Ovary (tissue), 9 donors: ENCODE results near the gene TMEM232. TPM values are rescaled to one million over a fixed set of nuclear protein-coding genes. Genes with fewer than 3 reads are reported as not detected.

Source experiments
- DNase-seq, 5 donors: peaks; one replicate each; pipeline ENCODE4 v3.0.0-alpha.2; 2019 to 2020
- H3K27ac ChIP-seq, 2 donors: fragments of 200-600 bp; one replicate each; pipeline versions ENCODE4 v1.5.1 to v1.8.0; 2019 to 2022
- H3K27me3 ChIP-seq: fragments of 200-600 bp; one replicate; pipeline ENCODE4 v1.8.0; 2022
- H3K36me3 ChIP-seq: fragments of 200-600 bp; sonication (generic); one replicate; pipeline ENCODE4 v1.5.1; 2019
- H3K4me1 ChIP-seq: one replicate; pipeline ENCODE4 v1.8.1; 2013; ENCODE audit warnings: mild to moderate bottlenecking, moderate library complexity; ENCODE audit not compliant: insufficient read depth
- H3K4me3 ChIP-seq: fragments of 200-600 bp; sonication (generic); one replicate; pipeline ENCODE4 v1.5.1; 2017
- H3K9me3 ChIP-seq, 2 donors: fragments of 200-600 bp in 1 of 2; sonication (generic) in 1 of 2; one replicate each; pipeline versions ENCODE4 v1.5.1 to v1.8.1; 2013 to 2019; ENCODE audit warnings: mild to moderate bottlenecking in 1 of 2, moderate library complexity in 1 of 2
- CTCF ChIP-seq, 3 donors: fragments of 450-650 bp in 2 of 3; fragments of 200-600 bp in 1 of 3; IDR thresholded peaks; one replicate each; pipeline versions ENCODE4 v1.5.1 to v1.8.0; 2016 to 2022; ENCODE audit warnings: antibody characterized with exemption in 3 of 3, mild to moderate bottlenecking in 1 of 3
- EP300 ChIP-seq: sonication (generic); formaldehyde crosslinking; IDR thresholded peaks from one replicate; pipeline ENCODE4 v1.6.1; 2017; ENCODE audit warnings: antibody characterized with exemption
- POLR2A ChIP-seq: fragments of 450-650 bp; IDR thresholded peaks from one replicate; pipeline ENCODE4 v1.6.1; 2017; ENCODE audit warnings: antibody characterized with exemption, mild to moderate bottlenecking, moderate library complexity
- WGBS, 3 donors: extraction: QIAGEN DNeasy Blood & Tissue Kit in 1 of 3; methylation state at CpG; one replicate each; pipeline versions ENCODE4 v1.1.5 to v1.1.7; 2013 to 2017; 5-methylcytosine and 5-hydroxymethylcytosine counted together
- intact Hi-C, 4 donors: fragments of 100-400 bp; cut with DNase I; formaldehyde crosslinking; loops; one replicate each; pipeline versions ENCODE4 v1.11.0 to v1.15.1; 2022 to 2023
- polyA plus RNA-seq, 2 donors: library from polyadenylated mRNA; stranded (reverse); fragments of 200-250 nt in 1 of 2; fragments of 350-450 nt in 1 of 2; fragmentation: Illumina TruSeq in 1 of 2; extraction: RNeasy Lipid Tissue Mini Kit (QIAGEN cat#74804) in 1 of 2; gene quantifications; one replicate each; pipeline ENCODE4 v1.2.3, GENCODE V29; 2013 to 2014
- total RNA-seq, 7 donors: library from RNA; depleted of rRNA in 2 of 7; stranded (reverse); fragments of >200 nt in 2 of 7; fragmentation: NEBNext Ultra II Directional in 3 of 7; extraction: Animal tissue kit (Norgen Biotek cat#: 25700) in 3 of 7; gene quantifications; one replicate each; pipeline versions ENCODE4 v1.1.0 to v1.2.4, GENCODE V29; 2016 to 2023
- donor health status: DM: no; HTN: no; CAD: no; lungs with moderate emphysema.
- donor health status: DM: no; HTN: no; CAD: no.
- donor health status: Bipolar disorder and iron deficiency.
- donor health status: DM: yes; HTN: yes; CAD: no.
- donor health status: DM: no; HTN: no; CAD: no.
- donor health status: DM: yes; HTN: yes; CAD: no.

The TMEM232 gene
- total and polyA plus RNA-seq, 9 donors = 0.70 to 23.6 (median 2.8) TPM

- no peaks in the 10 kb centered on the region for H3K27me3 ChIP-seq
- no peaks in the 10 kb centered on the region for H3K9me3 ChIP-seq
- WGBS, 3 donors = 80 to 89% (median 88%) methylated on average over 2 of the region's 2 CpGs
- H3K4me3 ChIP-seq = no peak overlapping the region
- no peaks in the 10 kb centered on the region for H3K4me1 ChIP-seq
- no peaks in the 10 kb centered on the region for H3K36me3 ChIP-seq
- no peak for DNase-seq
- intact Hi-C loops = loop anchor here in 1 of 4 donors (5.0 kb wide), 1 partner anchor 39 kb away; no protein-coding TSS in a partner anchor
- H3K27ac ChIP-seq = no peak overlapping the region
- TF ChIP-seq CTCF (IDR thresholded peaks at IDR 0.05) = no peak
- no peak for TF ChIP-seq EP300
- no peak for TF ChIP-seq POLR2A
These were observed 263.4 kb downstream of the TMEM232 start for GRCh38 chr5:110463106-110463505.

- intact Hi-C loops = loop anchor here in 1 of 4 donors (5.0 kb wide), 1 partner anchor 41 kb away; no protein-coding TSS in a partner anchor
- no peak for DNase-seq
- H3K4me1 ChIP-seq = no peaks in the 10 kb centered on the region
- H3K4me3 ChIP-seq = no peak overlapping the region
- H3K36me3 ChIP-seq = no peaks in the 10 kb centered on the region
- no peaks in the 10 kb centered on the region for H3K27me3 ChIP-seq
- WGBS, 3 donors = 87 to 94% (median 91%) methylated on average over 4 of the region's 4 CpGs
- TF ChIP-seq EP300 = no peak
- TF ChIP-seq POLR2A = no peak
- no peak for TF ChIP-seq CTCF (IDR thresholded peaks at IDR 0.05)
- H3K9me3 ChIP-seq = no peaks in the 10 kb centered on the region
- no peak overlapping the region for H3K27ac ChIP-seq
These were observed 265.6 kb downstream of the TMEM232 start for GRCh38 chr5:110460837-110461236.

GRCh38 chr5:110458313-110458712 is 268.2 kb downstream of the TMEM232 start:
- Histone ChIP-seq H3K9me3 (no peaks in the 10 kb centered on the region), H3K27me3 (no peaks in the 10 kb centered on the region), H3K36me3 (no peaks in the 10 kb centered on the region), H3K27ac (no peak overlapping the region), H3K4me1 (no peaks in the 10 kb centered on the region), H3K4me3 (no peak overlapping the region)
- intact Hi-C loops = no loop called here
- WGBS, 3 donors = 90 to 100% (median 94%) methylated on average over 1 of the region's 1 CpG
- no peak for DNase-seq
- no peak for TF ChIP-seq CTCF (IDR thresholded peaks at IDR 0.05)
- TF ChIP-seq EP300 = no peak
- no peak for TF ChIP-seq POLR2A

GRCh38 chr5:110442856-110443255 is 283.6 kb downstream of the TMEM232 start:
- Histone ChIP-seq H3K9me3 (no peaks in the 10 kb centered on the region), H3K36me3 (no peaks in the 10 kb centered on the region), H3K4me1 (no peaks in the 10 kb centered on the region), H3K27ac (no peak overlapping the region), H3K4me3 (no peak overlapping the region), H3K27me3 (no peaks in the 10 kb centered on the region)
- 91 to 92% (median 91%) methylated on average over 4 of the region's 4 CpGs for WGBS, 3 donors
- TF ChIP-seq EP300 (no peak), CTCF (IDR thresholded peaks at IDR 0.05) (no peak)
- intact Hi-C loops = no loop called here
- no peak for DNase-seq

GRCh38 chr5:110441035-110441434 is 285.4 kb downstream of the TMEM232 start:
- Histone ChIP-seq H3K4me3 (no peak overlapping the region), H3K27me3 (no peaks in the 10 kb centered on the region), H3K27ac (no peak overlapping the region), H3K4me1 (no peaks in the 10 kb centered on the region), H3K36me3 (no peaks in the 10 kb centered on the region), H3K9me3 (no peaks in the 10 kb centered on the region)
- DNase-seq = no peak
- WGBS, 3 donors = 32 to 57% (median 37%) methylated on average over 2 of the region's 2 CpGs
- intact Hi-C loops = no loop called here
- TF ChIP-seq EP300 (no peak), CTCF (IDR thresholded peaks at IDR 0.05) (no peak), POLR2A (no peak)
